OCI-LY7 (cell line): ENCODE results near the gene TRAIP.

ENCODE experiments used
- CTCF ChIP-seq: fragments of 200-600 bp; sonication (generic); conservative IDR thresholded peaks from 2 replicates; pipeline ENCODE4 v1.5.1; 2014; ENCODE audit warnings: mild to moderate bottlenecking, antibody characterized with exemption, low read length, moderate library complexity, mixed read lengths
- EZH2phosphoT487 ChIP-seq: fragments of 200-600 bp; sonication (generic); IDR thresholded peaks from 2 replicates; pipeline ENCODE4 v1.6.1; 2018; ENCODE audit warnings: low read depth, borderline replicate concordance, mild to moderate bottlenecking, mixed run types, antibody characterized with exemption, low read length, moderate library complexity, mixed read lengths

GRCh38 chr3:49864505-49864904, 8.1 kb upstream of the TRAIP start:
- TF ChIP-seq CTCF (no peak), EZH2phosphoT487 (no peak)
